Liver (tissue), 9 donors: Measurements from ENCODE around the gene ASB13. TPM values are rescaled to one million over a fixed set of nuclear protein-coding genes. Genes with fewer than 3 reads are reported as not detected.

Experiments used
- DNase-seq: peaks from one replicate; pipeline ENCODE4 v3.0.0-alpha.2; 2017; ENCODE audit warnings: low spot score
- H3K27ac ChIP-seq, 2 donors: one replicate each; pipeline ENCODE4 v1.7.0; 2013; ENCODE audit warnings: inconsistent platforms in 2 of 2, low read length in 2 of 2, control low read depth in 1 of 2, low read depth in 1 of 2, mild to moderate bottlenecking in 1 of 2
- H3K27me3 ChIP-seq, 4 donors: one replicate each; pipeline versions ENCODE4 v1.6.1 to v1.7.0; 2013; ENCODE audit warnings: low read length in 3 of 4, inconsistent platforms in 1 of 4, mild to moderate bottlenecking in 1 of 4, moderate library complexity in 1 of 4; ENCODE audit not compliant: control insufficient read depth in 4 of 4, insufficient read depth in 4 of 4
- H3K36me3 ChIP-seq, 4 donors: one replicate each; pipeline versions ENCODE4 v1.6.1 to v1.7.0; 2013; ENCODE audit warnings: low read length in 3 of 4, mild to moderate bottlenecking in 3 of 4, low read depth in 1 of 4, moderate library complexity in 1 of 4; ENCODE audit not compliant: control insufficient read depth in 4 of 4, insufficient read depth in 3 of 4
- H3K4me1 ChIP-seq, 4 donors: one replicate each; pipeline versions ENCODE4 v1.6.1 to v1.7.0; 2013; ENCODE audit warnings: low read length in 3 of 4, mild to moderate bottlenecking in 3 of 4, moderate library complexity in 1 of 4; ENCODE audit not compliant: control insufficient read depth in 4 of 4, insufficient read depth in 4 of 4
- H3K4me3 ChIP-seq, 3 donors: one replicate each; pipeline versions ENCODE4 v1.6.1 to v1.7.0; 2013; ENCODE audit warnings: low read length in 3 of 3, control low read depth in 1 of 3, low read depth in 1 of 3, mild to moderate bottlenecking in 1 of 3
- H3K9ac ChIP-seq, 2 donors: one replicate each; pipeline ENCODE4 v1.7.0; 2013; ENCODE audit warnings: low read length in 2 of 2, mild to moderate bottlenecking in 2 of 2, moderate library complexity in 2 of 2, control low read depth in 1 of 2, low read depth in 1 of 2
- H3K9me3 ChIP-seq, 4 donors: one replicate each; pipeline versions ENCODE4 v1.6.1 to v1.7.0; 2013; ENCODE audit warnings: low read length in 3 of 4; ENCODE audit not compliant: control insufficient read depth in 4 of 4
- ATF3 ChIP-seq: IDR thresholded peaks from 2 replicates; pipeline ENCODE4 v1.6.1; 2016; ENCODE audit warnings: antibody characterized with exemption
- CTCF ChIP-seq: fragments of 150-350 bp; IDR thresholded peaks from 2 replicates; pipeline ENCODE4 v1.5.1; 2017; ENCODE audit warnings: improper control_type of control experiment, low read depth, low read length; ENCODE audit not compliant: missing input control
- EGR1 ChIP-seq, 2 donors: IDR thresholded peaks; 2 replicates each; pipeline ENCODE4 v1.6.1; 2016 to 2018; ENCODE audit warnings: antibody characterized with exemption in 2 of 2, low read depth in 2 of 2
- FOXA1 ChIP-seq: IDR thresholded peaks from 2 replicates; pipeline ENCODE4 v1.6.1; 2016; ENCODE audit warnings: antibody characterized with exemption
- FOXA2 ChIP-seq: IDR thresholded peaks from 2 replicates; pipeline ENCODE4 v1.6.1; 2016; ENCODE audit warnings: antibody characterized with exemption
- HNF4A ChIP-seq, 2 donors: conservative IDR thresholded peaks; 2 replicates each; pipeline ENCODE4 v1.6.1; 2016; ENCODE audit warnings: antibody characterized with exemption in 2 of 2, mild to moderate bottlenecking in 2 of 2
- HNF4G ChIP-seq: IDR thresholded peaks from 2 replicates; pipeline ENCODE4 v1.6.1; 2016; ENCODE audit warnings: antibody characterized with exemption
- JUND ChIP-seq, 2 donors: IDR thresholded peaks; 2 replicates each; pipeline ENCODE4 v1.6.1; 2016; ENCODE audit warnings: antibody characterized with exemption in 2 of 2
- NR2F2 ChIP-seq: IDR thresholded peaks from 2 replicates; pipeline ENCODE4 v1.6.1; 2016; ENCODE audit warnings: antibody characterized with exemption
- RAD21 ChIP-seq, 2 donors: IDR thresholded peaks; 2 replicates each; pipeline ENCODE4 v1.6.1; 2016; ENCODE audit warnings: antibody characterized with exemption in 2 of 2, mild to moderate bottlenecking in 2 of 2
- RXRA ChIP-seq, 2 donors: IDR thresholded peaks; 2 replicates each; pipeline ENCODE4 v1.6.1; 2017 to 2018; ENCODE audit warnings: antibody characterized with exemption in 2 of 2, mild to moderate bottlenecking in 1 of 2
- SP1 ChIP-seq: IDR thresholded peaks from 2 replicates; pipeline ENCODE4 v1.6.1; 2018; ENCODE audit warnings: antibody characterized with exemption, mild to moderate bottlenecking
- TAF1 ChIP-seq: conservative IDR thresholded peaks from 2 replicates; pipeline ENCODE4 v1.6.1; 2016; ENCODE audit warnings: antibody characterized with exemption, mild to moderate bottlenecking
- YY1 ChIP-seq: IDR thresholded peaks from 2 replicates; pipeline ENCODE4 v1.6.1; 2016; ENCODE audit warnings: antibody characterized with exemption, mild to moderate bottlenecking
- ZBTB33 ChIP-seq: IDR thresholded peaks from 2 replicates; pipeline ENCODE4 v1.6.1; 2016; ENCODE audit warnings: antibody characterized with exemption
- WGBS: extraction: QIAGEN DNeasy Blood & Tissue Kit; methylation state at CpG from one replicate; pipeline ENCODE4 v1.1.7; 2013; 5-methylcytosine and 5-hydroxymethylcytosine counted together
- polyA plus RNA-seq, 2 donors: library from polyadenylated mRNA; stranded (reverse) in 1 of 2; unstranded in 1 of 2; fragments of 200-250 nt in 1 of 2; fragments of >200 nt in 1 of 2; fragmentation: Nextera tagmentation in 1 of 2; extraction: Ambion mirVana in 1 of 2; gene quantifications; one replicate each; pipeline versions ENCODE4 v1.2.1 to v1.2.3, GENCODE V29; 2013 to 2015
- total RNA-seq, 2 donors: library from RNA; depleted of rRNA; stranded (reverse); fragments of >200 nt; gene quantifications; one replicate each; pipeline ENCODE4 v1.2.3, GENCODE V29; 2014
- TF ChIP-seq, protein P1 (sequence below): IDR thresholded peaks from 2 replicates; pipeline ENCODE4 v1.6.1; 2016; ENCODE audit warnings: antibody characterized with exemption
- TF ChIP-seq, protein P2 (sequence below): IDR thresholded peaks from 2 replicates; pipeline ENCODE4 v1.6.1; 2016; ENCODE audit warnings: antibody characterized with exemption, mild to moderate bottlenecking
- donor health status: healthy.
- donor health status: healthy.
- donor health status: healthy.
- donor health status: healthy.
- donor health status: healthy.

The ASB13 gene
- total and polyA plus RNA-seq, 4 donors = 8.5 to 48.3 (median 42.5) TPM

- no peak for DNase-seq
- TF ChIP-seq SP1 (no peak), HNF4A (conservative IDR thresholded peaks at IDR 0.05) (no peak), RAD21 (IDR thresholded peaks at IDR 0.05) (no peak), ZBTB33 (no peak), EGR1 (IDR thresholded peaks at IDR 0.05; ENCODE audit: low read depth in 2 of 2) (no peak), NR2F2 (no peak), FOXA2 (no peak), CTCF (no peak), JUND (IDR thresholded peaks at IDR 0.05) (no peak), RXRA (IDR thresholded peaks at IDR 0.05) (no peak), ATF3 (no peak), TAF1 (no peak)
- TF ChIP-seq, protein P1, sequence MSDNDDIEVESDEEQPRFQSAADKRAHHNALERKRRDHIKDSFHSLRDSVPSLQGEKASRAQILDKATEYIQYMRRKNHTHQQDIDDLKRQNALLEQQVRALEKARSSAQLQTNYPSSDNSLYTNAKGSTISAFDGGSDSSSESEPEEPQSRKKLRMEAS = no peak
- TF ChIP-seq, protein P2, sequence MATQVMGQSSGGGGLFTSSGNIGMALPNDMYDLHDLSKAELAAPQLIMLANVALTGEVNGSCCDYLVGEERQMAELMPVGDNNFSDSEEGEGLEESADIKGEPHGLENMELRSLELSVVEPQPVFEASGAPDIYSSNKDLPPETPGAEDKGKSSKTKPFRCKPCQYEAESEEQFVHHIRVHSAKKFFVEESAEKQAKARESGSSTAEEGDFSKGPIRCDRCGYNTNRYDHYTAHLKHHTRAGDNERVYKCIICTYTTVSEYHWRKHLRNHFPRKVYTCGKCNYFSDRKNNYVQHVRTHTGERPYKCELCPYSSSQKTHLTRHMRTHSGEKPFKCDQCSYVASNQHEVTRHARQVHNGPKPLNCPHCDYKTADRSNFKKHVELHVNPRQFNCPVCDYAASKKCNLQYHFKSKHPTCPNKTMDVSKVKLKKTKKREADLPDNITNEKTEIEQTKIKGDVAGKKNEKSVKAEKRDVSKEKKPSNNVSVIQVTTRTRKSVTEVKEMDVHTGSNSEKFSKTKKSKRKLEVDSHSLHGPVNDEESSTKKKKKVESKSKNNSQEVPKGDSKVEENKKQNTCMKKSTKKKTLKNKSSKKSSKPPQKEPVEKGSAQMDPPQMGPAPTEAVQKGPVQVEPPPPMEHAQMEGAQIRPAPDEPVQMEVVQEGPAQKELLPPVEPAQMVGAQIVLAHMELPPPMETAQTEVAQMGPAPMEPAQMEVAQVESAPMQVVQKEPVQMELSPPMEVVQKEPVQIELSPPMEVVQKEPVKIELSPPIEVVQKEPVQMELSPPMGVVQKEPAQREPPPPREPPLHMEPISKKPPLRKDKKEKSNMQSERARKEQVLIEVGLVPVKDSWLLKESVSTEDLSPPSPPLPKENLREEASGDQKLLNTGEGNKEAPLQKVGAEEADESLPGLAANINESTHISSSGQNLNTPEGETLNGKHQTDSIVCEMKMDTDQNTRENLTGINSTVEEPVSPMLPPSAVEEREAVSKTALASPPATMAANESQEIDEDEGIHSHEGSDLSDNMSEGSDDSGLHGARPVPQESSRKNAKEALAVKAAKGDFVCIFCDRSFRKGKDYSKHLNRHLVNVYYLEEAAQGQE = no peak
- H3K9me3 ChIP-seq = no peaks in the 10 kb centered on the region
- H3K4me3 ChIP-seq = no peak overlapping the region
- peaks cover 10 to 24% (median 22%) of the 10 kb centered on the region in 4 donors for H3K4me1 ChIP-seq
- WGBS = 89% methylated on average over 8 of the region's 8 CpGs
- no peak overlapping the region for H3K9ac ChIP-seq
- H3K27me3 ChIP-seq = no peaks in the 10 kb centered on the region
- no peak overlapping the region for H3K27ac ChIP-seq
- H3K36me3 ChIP-seq = peaks cover 0 to 5% (median 0%) of the 10 kb centered on the region in 4 donors
Measured at GRCh38 chr10:5691786-5692185, 25.4 kb upstream of the ASB13 start.

- H3K36me3 ChIP-seq = peaks cover 0 to 5% (median under 1%) of the 10 kb centered on the region in 4 donors
- TF ChIP-seq HNF4A (conservative IDR thresholded peaks at IDR 0.05) (no peak), NR2F2 (no peak), RAD21 (IDR thresholded peaks at IDR 0.05) (no peak), TAF1 (no peak), SP1 (no peak), CTCF (no peak), YY1 (no peak), HNF4G (no peak), FOXA1 (no peak), ATF3 (no peak)
- TF ChIP-seq, protein P2 = no peak
- no peaks in the 10 kb centered on the region for H3K9me3 ChIP-seq
- DNase-seq = no peak
- peaks cover 9 to 38% (median 25%) of the 10 kb centered on the region in 4 donors for H3K4me1 ChIP-seq
- no peak overlapping the region for H3K4me3 ChIP-seq
- H3K27me3 ChIP-seq = no peaks in the 10 kb centered on the region
- 98% methylated on average over 3 of the region's 3 CpGs for WGBS
- no peak overlapping the region for H3K9ac ChIP-seq
- H3K27ac ChIP-seq = no peak overlapping the region
Measured at GRCh38 chr10:5688587-5688986, 22.2 kb upstream of the ASB13 start.
